Stimulated activated CD8-positive, alpha-beta memory T cell treated with anti-CD3 and anti-CD28 coated beads, Interleukin-12 subunit alpha, Interleukin-12 subunit beta, amount 100 ng/mL, for 1 hour (primary cell): ENCODE data around the gene LDOC1.
A peak's percentile ranks its signal among the peaks of the same experiment; 100 is the strongest.
"Not testable (repeated sequence)": the region's sequence is repeated elsewhere in the genome, so short reads cannot be mapped to it uniquely, and the experiment has no call there.

Experiments used
- DNase-seq: peaks from one replicate; pipeline ENCODE4 v3.0.0-alpha.2; 2020; ENCODE audit warnings: low read depth

The LDOC1 gene

DNA sequence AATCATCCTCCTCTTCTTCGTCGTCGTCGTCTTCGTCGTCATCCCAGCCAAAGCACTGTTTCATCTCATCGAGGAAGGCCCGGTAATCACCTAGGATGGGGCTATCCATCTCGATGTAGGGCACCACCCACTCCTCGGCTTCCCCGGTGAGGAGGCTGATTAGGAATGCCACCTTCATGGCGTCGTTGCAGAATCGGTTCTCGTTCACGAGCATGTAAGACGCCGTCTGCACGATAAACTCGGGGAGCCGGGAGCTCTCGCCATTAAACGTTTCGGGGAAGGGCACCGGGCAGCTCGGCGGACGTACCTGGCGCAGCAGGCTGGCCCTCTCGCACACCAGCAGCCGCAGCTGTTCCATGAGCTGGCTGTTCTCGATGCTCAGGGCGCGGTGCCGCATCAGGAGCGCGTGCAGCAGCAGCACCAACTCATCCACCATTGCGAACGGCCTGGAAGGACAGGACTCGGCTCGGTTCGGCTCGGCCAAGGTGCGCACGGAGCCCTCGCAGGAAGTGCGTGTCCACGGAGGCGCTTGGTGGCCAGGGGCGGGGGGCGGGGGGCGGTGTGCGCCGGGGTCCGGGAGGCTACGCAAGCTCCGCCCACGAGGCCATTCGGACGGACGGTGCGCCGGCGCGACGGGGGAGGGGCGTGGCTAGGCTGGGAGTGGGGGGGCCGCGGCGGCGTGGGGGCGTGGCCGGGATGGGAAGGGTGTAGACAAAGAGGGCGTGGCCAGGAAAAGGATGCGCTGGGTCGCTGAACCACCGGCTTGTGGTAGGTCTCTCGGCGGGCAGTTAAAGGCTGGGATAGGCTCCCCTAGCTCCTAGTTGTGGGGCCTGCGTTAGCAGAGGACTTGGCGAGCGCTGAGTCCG lies at the start of gene LDOC1:
LDOC1 (minus strand) TSS at position 544 of the 866 bp plus-strand sequence; CDS start at position 436, 108 bp downstream.
- DNase-seq, result peak; percentile 45

DNA sequence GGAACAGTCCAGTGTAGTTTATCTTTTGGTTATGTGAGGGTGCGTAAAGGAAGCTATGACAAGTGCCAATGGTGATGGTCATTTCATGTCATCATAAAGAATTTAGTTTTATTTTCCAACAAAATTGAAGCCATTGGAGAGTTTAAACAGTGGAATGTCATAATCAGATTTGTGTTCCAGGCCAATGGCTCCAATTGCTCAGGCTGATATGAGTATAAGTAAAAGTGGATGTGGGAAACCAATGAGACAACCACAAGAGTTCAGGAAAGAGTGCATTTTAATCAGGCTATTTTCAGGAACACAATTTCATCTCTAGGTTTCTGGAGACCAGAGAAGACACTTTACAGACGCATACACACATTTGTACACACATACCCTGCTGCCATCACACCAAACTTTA lies 44.7 kb upstream of the LDOC1 start:
- DNase-seq, result no peak

DNA sequence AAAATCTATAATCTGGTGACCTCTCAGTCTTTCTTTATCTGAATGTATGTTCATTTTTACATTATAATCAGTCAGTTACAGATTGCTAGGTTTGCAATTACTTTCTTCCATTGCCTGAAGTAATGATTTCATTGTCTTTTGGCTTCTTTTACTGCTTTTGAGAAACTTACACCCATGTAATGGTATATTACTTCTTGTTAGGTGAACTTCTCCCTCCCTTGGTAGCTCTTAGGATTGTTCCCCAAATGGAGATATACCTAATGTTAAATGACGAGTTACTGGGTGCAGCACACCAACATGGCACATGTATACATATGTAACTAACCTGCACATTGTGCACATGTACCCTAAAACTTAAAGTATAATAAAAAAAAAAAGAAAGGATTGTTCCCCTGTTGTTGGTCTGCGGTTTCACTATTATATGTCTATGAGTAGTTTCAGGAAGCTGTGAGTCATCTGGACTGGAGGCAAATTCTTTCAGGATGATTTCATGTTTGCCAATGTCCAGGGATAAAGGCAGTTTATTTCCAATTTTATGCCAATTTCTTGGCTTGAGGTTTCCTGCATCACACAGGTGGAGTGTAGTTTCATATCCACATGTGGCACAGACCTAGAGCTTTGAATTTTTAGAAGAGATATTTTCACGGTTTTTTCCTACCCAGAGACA lies 43.5 kb upstream of the LDOC1 start:
- DNase-seq, result no peak

DNA sequence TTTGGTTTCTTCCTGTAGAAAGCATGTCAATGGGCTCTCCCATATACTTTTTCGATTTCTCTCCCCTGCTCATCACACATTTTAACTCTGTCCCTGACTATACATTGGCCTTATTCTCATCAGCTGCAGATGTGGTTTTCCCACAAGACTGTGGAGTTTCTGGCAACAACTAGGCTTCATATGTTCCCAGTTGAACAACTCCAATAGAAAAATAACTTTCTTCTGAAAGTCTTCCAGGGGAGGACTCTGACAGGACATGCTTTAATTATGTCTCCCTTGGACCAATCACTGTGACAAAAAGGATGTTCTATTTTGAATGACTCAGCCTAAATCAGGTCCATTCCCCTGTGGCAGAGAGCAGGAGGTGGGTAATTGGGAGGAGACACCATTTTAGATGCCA lies 37.3 kb upstream of the LDOC1 start:
- DNase-seq, result no peak

DNA sequence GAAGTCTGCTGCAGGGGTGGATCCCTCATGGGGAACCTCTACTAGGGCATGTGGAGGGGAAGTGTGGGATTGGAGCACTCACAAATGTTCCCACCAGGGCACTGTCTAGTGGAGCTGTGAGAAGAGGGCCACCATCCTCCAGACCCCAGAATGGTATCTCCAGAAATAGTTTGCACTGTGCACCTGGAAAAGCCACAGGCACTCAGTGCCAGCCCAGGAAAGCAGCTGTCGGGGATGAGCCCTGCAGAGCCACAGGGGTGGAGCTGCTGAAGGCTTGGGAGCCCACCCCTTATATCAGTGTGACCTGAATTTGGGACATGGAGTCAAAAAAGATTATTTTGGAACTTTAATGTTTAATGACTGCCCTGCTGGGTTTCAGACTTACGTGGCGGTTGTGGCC lies 25.0 kb upstream of the LDOC1 start:
- DNase-seq, result no peak

DNA sequence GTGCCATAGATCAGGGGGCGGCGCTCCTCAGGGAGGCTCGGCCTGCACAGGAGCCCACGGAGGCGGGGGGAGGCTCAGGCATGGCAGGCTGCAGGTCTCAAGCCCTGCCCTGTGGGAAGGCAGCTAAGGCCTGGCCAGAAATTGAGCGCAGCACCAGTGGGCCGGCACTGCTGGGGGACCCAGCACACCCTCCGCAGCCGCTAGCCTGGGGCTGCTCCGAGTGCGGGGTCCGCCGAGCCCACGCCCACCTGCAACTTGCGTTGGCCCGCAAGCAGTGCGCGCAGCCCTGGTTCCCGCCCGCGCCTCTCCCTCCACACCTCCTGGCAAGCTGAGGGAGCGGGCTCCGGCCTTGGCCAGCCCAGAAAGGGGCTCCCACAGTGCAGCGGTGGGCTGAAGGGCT lies 11.6 kb upstream of the LDOC1 start:
- DNase-seq, result not testable (repeated sequence)

DNA sequence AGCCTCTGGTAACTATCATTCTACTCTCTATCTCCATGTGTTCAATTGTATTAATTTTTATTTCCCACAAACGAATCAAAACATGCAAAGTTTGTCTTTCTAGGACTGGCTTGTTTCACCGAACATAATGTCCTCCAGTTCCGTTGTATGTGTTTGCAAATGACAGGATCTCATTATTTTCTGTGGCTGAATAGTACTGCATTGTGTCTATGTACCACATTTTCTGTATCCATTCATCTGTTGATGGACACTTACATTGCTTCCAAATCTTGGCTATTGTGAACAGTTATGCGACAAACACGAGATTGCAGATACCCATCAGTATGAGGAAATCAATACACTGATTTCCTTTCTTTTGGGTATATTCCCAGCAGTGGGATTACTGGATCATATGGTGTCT lies 8.4 kb upstream of the LDOC1 start:
- no peak for DNase-seq

DNA sequence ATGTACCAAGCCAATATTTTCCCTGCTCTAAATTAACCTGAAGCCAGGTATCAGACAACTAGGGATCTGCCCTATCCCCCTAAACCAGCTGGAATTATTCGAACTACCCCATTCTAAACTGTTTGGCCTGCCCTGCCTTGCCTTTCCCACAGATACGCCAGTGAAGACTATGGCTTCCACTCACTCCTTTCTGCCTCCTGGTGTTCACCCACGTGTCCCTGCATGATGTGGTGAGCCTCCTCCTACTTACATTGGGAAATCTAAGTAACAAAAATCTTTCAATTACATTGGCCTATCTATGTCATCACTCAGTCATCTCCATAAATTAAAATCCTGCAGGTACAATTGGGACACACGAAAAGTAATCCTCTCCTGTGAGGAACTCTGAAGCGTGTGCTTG lies 6.1 kb upstream of the LDOC1 start:
- no peak for DNase-seq

DNA sequence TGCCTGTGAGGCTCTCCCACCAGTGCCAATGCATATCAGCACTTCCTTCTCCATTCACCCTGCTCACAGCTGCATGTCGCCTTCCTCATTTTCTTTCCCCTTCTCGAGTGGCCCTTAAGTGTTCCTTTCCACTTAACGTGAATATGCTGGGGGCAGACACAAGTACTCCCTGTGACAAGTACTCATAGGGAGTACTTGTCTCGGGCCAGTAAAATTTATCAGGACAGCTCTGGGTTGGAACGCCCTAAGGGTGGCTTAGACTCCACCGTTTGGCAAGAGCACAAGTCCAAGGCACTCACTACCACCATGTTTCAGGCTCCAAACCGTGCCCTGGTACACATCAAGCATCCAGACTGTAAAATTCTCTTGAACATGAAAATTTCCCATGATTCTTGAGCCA lies 3.9 kb upstream of the LDOC1 start:
- DNase-seq, result no peak

DNA sequence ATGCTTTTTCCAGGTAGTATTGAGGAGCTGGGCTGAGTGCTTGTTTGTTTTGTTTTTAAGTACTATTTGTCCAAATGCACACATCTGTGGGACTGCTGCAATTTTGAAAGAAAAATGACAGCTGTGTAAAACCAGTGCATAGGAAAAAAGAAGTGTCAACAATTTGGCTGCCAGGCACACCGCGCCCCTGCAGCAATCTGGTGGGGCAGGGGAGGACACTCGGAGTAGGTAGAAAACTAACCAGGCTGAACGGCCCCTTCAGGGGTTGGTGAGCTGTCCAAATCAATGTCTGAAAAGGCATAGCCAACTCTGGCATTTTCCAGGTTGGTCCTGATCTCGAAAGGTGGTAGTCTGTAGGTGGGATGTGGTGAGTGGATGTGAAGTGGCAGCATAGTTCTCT lies 1.1 kb downstream of the LDOC1 start:
- no peak for DNase-seq

DNA sequence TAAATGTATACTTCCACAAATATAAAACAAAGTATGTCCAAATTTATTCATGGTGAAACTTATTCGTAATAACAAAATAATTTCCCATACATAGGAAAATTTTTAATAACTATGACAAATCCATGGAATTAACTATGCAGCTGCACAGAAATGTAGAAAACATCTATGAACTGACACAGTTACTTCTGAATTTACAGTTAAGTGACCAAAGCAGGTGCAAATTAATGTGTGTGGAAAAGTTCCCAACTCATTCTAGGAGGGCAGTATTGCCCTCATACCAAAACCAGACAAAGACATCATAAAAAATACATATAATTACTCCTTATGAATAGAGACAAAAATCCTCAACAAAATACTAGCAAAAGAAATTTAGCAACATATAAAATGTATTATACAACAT lies 12.5 kb downstream of the LDOC1 start:
- no peak for DNase-seq

DNA sequence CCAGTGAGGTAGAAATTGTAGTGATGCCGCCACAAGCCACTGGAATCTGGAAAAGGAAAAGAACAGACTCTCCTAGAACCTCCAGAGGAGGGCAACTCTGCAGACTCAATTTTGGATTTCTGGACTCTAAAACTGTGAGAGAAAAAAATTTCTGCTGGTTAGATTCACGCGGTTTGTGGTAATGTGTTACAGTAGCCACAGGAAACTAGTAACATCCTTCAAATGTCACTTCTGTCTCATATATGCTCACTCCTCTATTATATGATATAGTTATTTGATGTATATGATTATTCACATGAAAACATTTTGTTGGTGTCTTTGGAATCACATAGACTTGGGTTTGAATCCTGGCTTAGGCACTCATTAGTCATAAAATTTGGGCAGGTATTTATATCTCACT lies 18.8 kb downstream of the LDOC1 start:
- no peak for DNase-seq

DNA sequence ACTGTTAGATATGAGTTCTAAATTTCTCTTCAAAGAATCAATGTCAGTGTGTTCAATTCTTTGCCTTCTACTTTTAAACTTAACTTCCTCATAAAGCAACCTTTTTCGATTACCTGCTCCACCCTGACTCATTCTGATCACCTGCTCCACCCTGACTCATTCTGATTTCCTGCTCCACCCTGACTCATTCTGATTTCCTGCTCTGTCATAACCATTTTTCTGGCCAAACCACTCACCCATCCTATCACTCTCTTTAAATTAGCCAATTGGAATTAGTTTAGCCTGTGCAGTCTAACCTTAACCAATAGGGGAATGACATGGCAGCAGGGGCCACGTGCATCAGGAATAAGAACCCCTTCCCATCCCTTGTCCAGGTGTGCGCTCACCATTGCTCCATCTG lies 21.7 kb downstream of the LDOC1 start:
- DNase-seq, result not testable (repeated sequence)

DNA sequence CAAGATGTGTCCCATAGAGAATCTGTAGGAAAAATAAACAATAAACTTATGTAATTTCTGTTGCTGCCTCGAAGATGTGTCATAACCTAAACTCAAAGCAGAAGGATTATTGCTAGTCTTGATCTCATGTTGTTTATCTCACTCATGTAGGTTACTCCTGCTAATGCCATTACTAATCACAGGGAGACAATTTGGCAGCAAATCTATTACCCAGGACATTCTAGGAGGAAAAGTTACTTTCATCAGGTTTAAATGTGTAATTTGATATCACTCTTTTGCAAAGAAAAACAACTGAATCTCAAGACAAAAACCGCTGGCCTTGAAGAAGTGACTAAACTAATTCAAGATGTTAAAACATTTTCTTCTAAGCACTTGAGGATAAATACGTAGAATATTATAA lies 34.0 kb downstream of the LDOC1 start:
- no peak for DNase-seq

DNA sequence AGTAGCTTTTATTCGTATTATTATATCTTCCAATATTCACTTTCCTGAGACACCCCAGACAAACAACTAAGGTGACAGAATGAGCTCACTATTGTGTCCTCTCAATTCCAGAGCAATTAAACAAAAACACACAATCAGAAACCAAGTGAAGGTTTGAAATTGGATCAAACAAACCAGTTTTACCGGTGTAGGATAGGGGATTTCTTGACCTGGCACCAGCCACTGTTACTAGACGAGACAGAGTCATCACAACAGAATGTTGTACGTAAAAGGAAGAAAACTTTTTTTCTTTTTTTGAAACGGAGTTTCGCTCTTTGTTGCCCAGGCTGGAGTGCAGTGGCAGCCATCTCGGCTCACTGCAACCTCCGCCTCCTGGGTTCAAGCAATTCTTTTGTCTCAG lies 43.7 kb downstream of the LDOC1 start:
- no peak for DNase-seq

DNA sequence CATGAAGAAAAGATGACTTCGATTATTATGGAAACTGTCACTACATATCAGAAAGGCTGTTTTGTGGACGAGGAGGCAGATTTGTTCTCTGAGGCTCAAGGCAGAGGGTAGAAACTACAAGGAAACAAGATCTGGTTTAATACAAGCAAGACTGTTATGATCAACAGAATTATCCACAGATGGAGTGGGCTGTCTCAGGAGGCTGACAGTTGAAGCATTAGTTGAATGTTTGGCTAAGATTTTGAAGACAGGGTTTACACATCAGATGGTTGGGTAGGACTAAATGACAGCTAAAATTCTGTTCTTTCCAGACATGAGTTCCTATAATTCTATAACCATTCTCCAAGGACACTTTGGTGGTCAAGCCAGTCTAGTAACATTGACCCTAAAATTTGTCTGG lies 49.8 kb downstream of the LDOC1 start:
- no peak for DNase-seq
